ENCODE results near the gene ZBTB8B.

ZBTB8B gene

GRCh38 chr1:32494711-32495337, 30.0 kb downstream of the ZBTB8B start:
- TF ChIP-seq, protein P1, sequence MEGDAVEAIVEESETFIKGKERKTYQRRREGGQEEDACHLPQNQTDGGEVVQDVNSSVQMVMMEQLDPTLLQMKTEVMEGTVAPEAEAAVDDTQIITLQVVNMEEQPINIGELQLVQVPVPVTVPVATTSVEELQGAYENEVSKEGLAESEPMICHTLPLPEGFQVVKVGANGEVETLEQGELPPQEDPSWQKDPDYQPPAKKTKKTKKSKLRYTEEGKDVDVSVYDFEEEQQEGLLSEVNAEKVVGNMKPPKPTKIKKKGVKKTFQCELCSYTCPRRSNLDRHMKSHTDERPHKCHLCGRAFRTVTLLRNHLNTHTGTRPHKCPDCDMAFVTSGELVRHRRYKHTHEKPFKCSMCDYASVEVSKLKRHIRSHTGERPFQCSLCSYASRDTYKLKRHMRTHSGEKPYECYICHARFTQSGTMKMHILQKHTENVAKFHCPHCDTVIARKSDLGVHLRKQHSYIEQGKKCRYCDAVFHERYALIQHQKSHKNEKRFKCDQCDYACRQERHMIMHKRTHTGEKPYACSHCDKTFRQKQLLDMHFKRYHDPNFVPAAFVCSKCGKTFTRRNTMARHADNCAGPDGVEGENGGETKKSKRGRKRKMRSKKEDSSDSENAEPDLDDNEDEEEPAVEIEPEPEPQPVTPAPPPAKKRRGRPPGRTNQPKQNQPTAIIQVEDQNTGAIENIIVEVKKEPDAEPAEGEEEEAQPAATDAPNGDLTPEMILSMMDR (IDR thresholded peaks at IDR 0.05), result no peak

DNA sequence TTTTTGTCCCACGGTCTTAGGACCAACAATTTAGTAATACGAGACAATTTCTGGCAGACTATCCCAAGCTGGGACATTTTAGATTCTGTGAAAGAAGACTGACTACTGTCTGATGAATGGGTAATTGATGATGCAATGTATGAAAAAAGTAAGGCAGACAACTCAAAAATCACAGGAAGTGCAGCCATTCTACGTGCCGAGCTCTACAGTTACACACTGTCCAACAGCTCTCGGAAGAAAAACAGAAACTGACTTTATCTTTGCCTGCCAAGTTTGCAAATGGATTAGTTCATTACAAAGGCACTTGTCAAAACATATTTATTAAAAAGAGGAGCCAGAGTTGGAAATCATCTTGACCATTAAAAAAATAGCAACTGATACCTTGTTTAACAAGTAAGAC, 31.3 kb downstream of the ZBTB8B start:
- TF ChIP-seq, protein P1 (IDR thresholded peaks at IDR 0.05), result no peak

GRCh38 chr1:32498751-32499150, 33.9 kb downstream of the ZBTB8B start:
- TF ChIP-seq, protein P1 (IDR thresholded peaks at IDR 0.05), result no peak

DNA sequence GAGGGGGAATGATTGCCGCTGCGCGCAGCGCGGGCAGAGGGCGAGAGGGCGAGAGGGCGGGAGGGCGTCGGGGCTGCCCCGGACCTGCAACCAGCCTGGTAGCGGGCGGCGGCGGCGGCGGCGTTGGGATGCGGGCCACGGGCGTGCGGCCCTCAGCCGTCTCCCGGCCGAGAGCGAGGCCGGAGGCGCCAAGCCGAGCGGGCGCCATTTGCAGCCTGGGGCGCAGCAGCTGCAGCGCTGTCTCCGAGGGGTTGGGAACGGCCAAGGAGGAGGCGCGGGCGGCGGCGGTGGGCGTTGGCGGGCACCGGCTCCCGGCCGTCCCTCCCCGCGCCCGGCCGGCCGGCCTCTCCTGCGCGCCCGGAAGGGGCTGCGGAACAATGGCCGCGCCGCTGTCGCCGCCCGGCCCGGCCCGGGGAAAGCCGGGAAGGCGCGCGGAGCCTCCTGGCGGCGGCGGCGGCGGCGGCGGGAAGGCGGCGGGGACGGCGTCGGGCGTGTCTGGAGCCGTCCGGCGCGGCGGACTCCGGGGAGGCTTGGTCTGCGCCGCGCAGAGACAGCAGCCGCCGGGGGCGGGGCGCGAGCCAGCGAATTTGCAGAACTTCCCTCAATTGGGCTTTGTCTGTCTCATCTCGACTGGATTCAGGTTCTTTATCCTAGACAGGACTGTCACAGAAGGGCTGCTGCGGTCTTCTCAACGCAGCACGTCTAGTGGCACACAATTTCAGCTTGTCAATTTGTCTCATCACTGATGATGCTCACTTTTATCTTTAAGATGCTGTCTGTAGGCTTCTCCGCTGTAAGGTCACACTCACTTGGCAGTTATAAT, 35.7 kb downstream of the ZBTB8B start:
- TF ChIP-seq, protein P1 (IDR thresholded peaks at IDR 0.05), result peak; percentile 38

- TF ChIP-seq, protein P1 (IDR thresholded peaks at IDR 0.05), result no peak
Measured at GRCh38 chr1:32501865-32502264, 37.0 kb downstream of the ZBTB8B start.

- TF ChIP-seq, protein P1 (IDR thresholded peaks at IDR 0.05), result no peak
Measured at GRCh38 chr1:32503153-32503552, 38.3 kb downstream of the ZBTB8B start.

DNA sequence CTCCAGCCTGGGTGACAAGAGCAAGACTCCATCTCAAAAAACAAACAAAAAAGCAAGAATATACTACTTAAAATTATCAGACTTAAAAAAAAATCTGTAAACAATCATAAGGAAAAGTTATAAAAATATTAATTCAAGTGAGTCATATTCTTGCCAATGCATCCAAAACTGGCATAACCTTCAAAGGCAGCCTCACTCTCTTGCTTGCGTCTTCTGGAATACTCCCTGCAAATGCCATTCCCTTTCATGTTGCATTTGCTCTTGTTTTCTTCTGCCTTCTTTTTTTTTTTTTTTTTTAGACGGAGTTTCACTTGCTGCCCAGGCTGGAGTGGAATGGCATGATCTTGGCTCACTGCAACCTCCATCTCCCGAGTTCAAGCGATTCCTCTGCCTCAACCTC, 42.1 kb downstream of the ZBTB8B start:
- TF ChIP-seq, protein P1 (IDR thresholded peaks at IDR 0.05), result no peak
